SK-N-SH (cell line): ENCODE data around the gene WDR35. TPM values are rescaled to one million over a fixed set of nuclear protein-coding genes. Genes with fewer than 3 reads are reported as not detected.
"Not testable (repeated sequence)": the region's sequence is repeated elsewhere in the genome, so short reads cannot be mapped to it uniquely, and the experiment has no call there.

Experiments
- CTCF ChIA-PET: fragments of 300-600, 350-600 bp; formaldehyde crosslinking; extraction: SDS; loops from one replicate; lab custom pipeline; 2021; lab: Yijun Ruan, JAX
- POLR2A ChIA-PET: fragments of 350-600 bp; sonication (Branson Sonifier 250); formaldehyde crosslinking; extraction: SDS; loops from one replicate; lab custom pipeline; 2020; ENCODE audit warnings: antibody characterized with exemption, inconsistent platforms; lab: Yijun Ruan, JAX
- DNase-seq: peaks from one replicate; pipeline ENCODE4 v3.0.0; 2012
- H2AFZ ChIP-seq: fragments of 200-600 bp; sonication (generic); 2 replicates; pipeline ENCODE4 v1.8.1; 2016; ENCODE audit warnings: antibody characterized with exemption, mild to moderate bottlenecking, low read depth
- H3F3A ChIP-seq: fragments of 200-600 bp; sonication (generic); replicated peaks from 2 replicates; pipeline ENCODE3; 2016; ENCODE audit warnings: antibody characterized with exemption, mild to moderate bottlenecking; ENCODE audit not compliant: insufficient read depth
- H3K27ac ChIP-seq, 2 experiments: fragments of 200-500 bp in 1 of 2; fragments of 200-600 bp in 1 of 2; sonication (Bioruptor generic) in 1 of 2; sonication (generic), shearing (Covaris generic) in 1 of 2; 2 replicates each; pipeline versions ENCODE4 v1.5.1 to v1.6.1; 2014 to 2016; ENCODE audit warnings: low read depth in 2 of 2, inconsistent platforms in 1 of 2, low read length in 1 of 2, mild to moderate bottlenecking in 1 of 2, mixed read lengths in 1 of 2
- H3K27me3 ChIP-seq: fragments of 200-600 bp; sonication (generic), shearing (Covaris generic); 2 replicates; pipeline ENCODE4 v1.6.1; 2016; ENCODE audit warnings: mixed run types; ENCODE audit not compliant: insufficient read depth
- H3K36me3 ChIP-seq, 2 experiments: fragments of 200-500 bp in 1 of 2; fragments of 200-600 bp in 1 of 2; sonication (Bioruptor generic) in 1 of 2; sonication (generic) in 1 of 2; replicated peaks in 1 of 2; 2 replicates each; pipeline versions ENCODE3 to v1.5.1; 2014 to 2016; ENCODE audit warnings: low read length in 1 of 2, mild to moderate bottlenecking in 1 of 2; ENCODE audit not compliant: insufficient read depth in 2 of 2, control insufficient read depth in 1 of 2
- H3K4me1 ChIP-seq, 2 experiments: fragments of 200-500 bp in 1 of 2; fragments of 200-600 bp in 1 of 2; sonication (Bioruptor generic) in 1 of 2; sonication (generic), shearing (Covaris generic) in 1 of 2; 2 replicates each; pipeline versions ENCODE4 v1.5.1 to v1.6.1; 2014 to 2016; ENCODE audit warnings: low read depth in 1 of 2, low read length in 1 of 2, mixed run types in 1 of 2; ENCODE audit not compliant: insufficient read depth in 2 of 2, control insufficient read depth in 1 of 2
- H3K4me2 ChIP-seq: fragments of 200-600 bp; sonication (generic), shearing (Covaris generic); 2 replicates; pipeline ENCODE4 v1.6.1; 2017; ENCODE audit warnings: mixed run types
- H3K4me3 ChIP-seq, 2 experiments: fragments of 200-500 bp in 1 of 2; fragments of 200-600 bp in 1 of 2; sonication (Bioruptor generic) in 1 of 2; sonication (generic), shearing (Covaris generic) in 1 of 2; 2 replicates each; pipeline versions ENCODE4 v1.5.1 to v1.8.1; 2014 to 2016; ENCODE audit warnings: low read depth in 2 of 2, inconsistent platforms in 1 of 2, low read length in 1 of 2, mild to moderate bottlenecking in 1 of 2, mixed read lengths in 1 of 2, moderate library complexity in 1 of 2
- H3K79me2 ChIP-seq: fragments of 200-600 bp; sonication (generic); 2 replicates; pipeline ENCODE4 v1.8.1; 2017; ENCODE audit warnings: mild to moderate bottlenecking; ENCODE audit not compliant: insufficient read depth
- H3K9ac ChIP-seq: fragments of 200-600 bp; sonication (generic); 2 replicates; pipeline ENCODE4 v1.6.1; 2017; ENCODE audit warnings: mixed run types
- H3K9me2 ChIP-seq: fragments of 200-600 bp; sonication (generic); 2 replicates; pipeline ENCODE4 v1.6.1; 2017; ENCODE audit warnings: mixed run types
- H3K9me3 ChIP-seq: fragments of 200-600 bp; sonication (generic); 2 replicates; pipeline ENCODE4 v1.6.1; 2017; ENCODE audit warnings: mixed run types, mild to moderate bottlenecking, moderate library complexity
- H4K20me1 ChIP-seq: fragments of 200-600 bp; sonication (generic); 2 replicates; pipeline ENCODE4 v1.6.1; 2017; ENCODE audit warnings: mild to moderate bottlenecking, mixed run types; ENCODE audit not compliant: insufficient read depth
- ELF1 ChIP-seq: IDR thresholded peaks from 2 replicates; pipeline ENCODE4 v1.4.0; 2012
- FOXJ3 ChIP-seq: sonication (generic); formaldehyde crosslinking; IDR thresholded peaks from 2 replicates; pipeline ENCODE4 v1.5.1; 2020; ENCODE audit warnings: mild to moderate bottlenecking, missing genetic modification reagents
- FOXM1 ChIP-seq: IDR thresholded peaks from 2 replicates; pipeline ENCODE4 v1.4.0; 2012; ENCODE audit warnings: low read depth, mild to moderate bottlenecking
- GABPA ChIP-seq: IDR thresholded peaks from 2 replicates; pipeline ENCODE4 v1.4.0; 2012; ENCODE audit warnings: low read depth, mild to moderate bottlenecking
- GATA2 ChIP-seq: sonication (generic); formaldehyde crosslinking; IDR thresholded peaks from 2 replicates; pipeline ENCODE4 v1.5.0; 2020; ENCODE audit warnings: mild to moderate bottlenecking, missing genetic modification reagents
- MAX ChIP-seq: IDR thresholded peaks from 2 replicates; pipeline ENCODE4 v1.4.0; 2012; ENCODE audit warnings: low read depth
- MXI1 ChIP-seq: IDR thresholded peaks from 2 replicates; pipeline ENCODE4 v1.6.1; 2012; ENCODE audit warnings: mild to moderate bottlenecking, low read depth, low read length, improper control_type of control experiment
- PBX3 ChIP-seq: IDR thresholded peaks from 2 replicates; pipeline ENCODE4; 2012
- RCOR1 ChIP-seq: fragments of 150-350 bp; IDR thresholded peaks from 2 replicates; pipeline ENCODE4 v1.6.1; 2017; ENCODE audit warnings: antibody characterized with exemption, low read length
- RFX5 ChIP-seq: IDR thresholded peaks from 2 replicates; pipeline ENCODE4 v1.6.1; 2012; ENCODE audit warnings: mild to moderate bottlenecking, improper control_type of control experiment, low read length
- SMC3 ChIP-seq: IDR thresholded peaks from 2 replicates; pipeline ENCODE4 v1.6.1; 2012; ENCODE audit warnings: low read depth, low read length, improper control_type of control experiment
- TEAD4 ChIP-seq: IDR thresholded peaks from 2 replicates; pipeline ENCODE4 v1.4.0; 2012; ENCODE audit warnings: mild to moderate bottlenecking, borderline replicate concordance; ENCODE audit not compliant: insufficient read depth
- YY1 ChIP-seq: IDR thresholded peaks from 2 replicates; pipeline ENCODE4 v1.4.0; 2012; ENCODE audit warnings: low read depth, mild to moderate bottlenecking
- ZBTB33 ChIP-seq: IDR thresholded peaks from 2 replicates; pipeline ENCODE4 v1.4.0; 2012; ENCODE audit warnings: low read depth, borderline replicate concordance
- WGBS: methylation state at CpG from one replicate; pipeline ENCODE4 v1.1.6; 2017; ENCODE audit warnings: low lambda C conversion rate; 5-methylcytosine and 5-hydroxymethylcytosine counted together
- polyA plus RNA-seq, 3 experiments: library from polyadenylated mRNA; depleted of rRNA; stranded (reverse); fragments of >200 nt; gene quantifications; 2 replicates each; pipeline ENCODE4 v1.2.3, GENCODE V29; 2012
- TF ChIP-seq, protein P1 (sequence below): IDR thresholded peaks from 2 replicates; pipeline ENCODE4 v1.4.0; 2012; ENCODE audit warnings: low read depth, borderline replicate concordance

The WDR35 gene
- polyA plus RNA-seq, 1 of the 3 experiments (the other 2 are of a cell fraction): 8.6 TPM

- no peak for TF ChIP-seq ZBTB33
- no peak for TF ChIP-seq RCOR1
- no peak for TF ChIP-seq PBX3
- TF ChIP-seq MXI1: no peak
- TF ChIP-seq YY1: no peak
- TF ChIP-seq, protein P1, sequence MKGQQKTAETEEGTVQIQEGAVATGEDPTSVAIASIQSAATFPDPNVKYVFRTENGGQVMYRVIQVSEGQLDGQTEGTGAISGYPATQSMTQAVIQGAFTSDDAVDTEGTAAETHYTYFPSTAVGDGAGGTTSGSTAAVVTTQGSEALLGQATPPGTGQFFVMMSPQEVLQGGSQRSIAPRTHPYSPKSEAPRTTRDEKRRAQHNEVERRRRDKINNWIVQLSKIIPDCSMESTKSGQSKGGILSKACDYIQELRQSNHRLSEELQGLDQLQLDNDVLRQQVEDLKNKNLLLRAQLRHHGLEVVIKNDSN: no peak
- TF ChIP-seq RFX5: no peak
- TF ChIP-seq SMC3: no peak
Observed at GRCh38 chr2:19894134-19894792, 95.6 kb downstream of the WDR35 start (continued).

GRCh38 chr2:19893520-19894133 is 96.3 kb downstream of the WDR35 start:
- POLR2A ChIA-PET: no interaction called here
- H3K9me3 ChIP-seq: no peaks in the 10 kb centered on the region
- no peak for DNase-seq
- peaks cover 26 to 28% of the 10 kb centered on the region in 2 experiments for H3K36me3 ChIP-seq
- H4K20me1 ChIP-seq: peaks cover 8% of the 10 kb centered on the region; the same call in 1 of the 2 replicates
- 97% methylated on average over 4 of the region's 4 CpGs for WGBS
- peaks cover 13 to 19% of the 10 kb centered on the region in 2 experiments; a peak in 3 of 4 replicates for H3K4me1 ChIP-seq
- H3K9ac ChIP-seq: no peak overlapping the region
- H3K27me3 ChIP-seq: no peaks in the 10 kb centered on the region
- CTCF ChIA-PET: interaction anchor here (0.7 to 1.3 kb wide), 2 partner anchors 27 to 221 kb away, joined by 3 read pairs; no protein-coding TSS in a partner anchor
- H3K9me2 ChIP-seq: no peaks in the 10 kb centered on the region
- no peak overlapping the region for H3K27ac ChIP-seq
- peaks cover 55% of the 10 kb centered on the region for H3K79me2 ChIP-seq
- H2AFZ ChIP-seq: no peak overlapping the region
- H3K4me3 ChIP-seq: no peak overlapping the region
- peaks cover 3% of the 10 kb centered on the region for H3F3A ChIP-seq
- no peak for TF ChIP-seq RFX5
- TF ChIP-seq, protein P1: no peak
- TF ChIP-seq GATA2 (CRISPR knock-in tag): no peak
- TF ChIP-seq FOXM1: no peak
- no peak for TF ChIP-seq TEAD4
- TF ChIP-seq GABPA: no peak
- no peak for TF ChIP-seq MAX
- no peak for TF ChIP-seq FOXJ3 (CRISPR knock-in tag)
- no peak for TF ChIP-seq ELF1
- no peak for TF ChIP-seq YY1
- no peak overlapping the region for H3K4me2 ChIP-seq

DNA sequence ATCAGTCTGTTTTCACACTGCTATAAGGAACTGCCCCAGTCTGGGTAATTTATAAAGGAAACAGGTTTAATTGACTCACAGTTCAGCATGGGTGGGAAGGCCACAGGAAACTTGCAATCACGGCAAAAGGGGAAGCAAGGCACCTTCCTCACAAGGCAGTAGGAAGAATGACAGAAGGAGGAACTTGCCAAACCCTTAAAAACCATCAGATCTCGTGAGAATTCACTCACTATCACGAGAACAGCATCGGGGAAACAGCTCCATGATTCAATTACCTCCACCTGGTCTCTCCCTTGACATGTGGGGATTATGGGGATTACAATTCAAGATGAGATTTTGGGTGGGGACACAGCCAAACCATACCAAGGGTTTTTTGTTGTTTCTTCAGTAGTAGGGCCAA is 97.9 kb downstream of the WDR35 start:
- H3K4me1 ChIP-seq: peaks cover 3 to 11% of the 10 kb centered on the region in 2 experiments; a peak in 3 of 4 replicates
- H3F3A ChIP-seq, H3K9ac ChIP-seq, H3K9me3 ChIP-seq, H2AFZ ChIP-seq, H3K4me2 ChIP-seq, H3K9me2 ChIP-seq, H3K27me3 ChIP-seq, CTCF ChIA-PET, POLR2A ChIA-PET, H3K27ac ChIP-seq, DNase-seq, H4K20me1 ChIP-seq, H3K4me3 ChIP-seq: not testable (repeated sequence)
- peaks cover 17 to 18% of the 10 kb centered on the region in 2 experiments for H3K36me3 ChIP-seq
- WGBS: 86% methylated on average over 4 of the region's 4 CpGs
- peaks cover 39% of the 10 kb centered on the region for H3K79me2 ChIP-seq
